NCI-H2227 treated with DMSO at 0.1 percent for 48 hours (cell line): ENCODE measurements around the gene HLX.

Experiments used
- DNase-seq: peaks from one replicate; lab custom pipeline; 2025; lab: John Stamatoyannopoulos, UW

Gene HLX

DNA sequence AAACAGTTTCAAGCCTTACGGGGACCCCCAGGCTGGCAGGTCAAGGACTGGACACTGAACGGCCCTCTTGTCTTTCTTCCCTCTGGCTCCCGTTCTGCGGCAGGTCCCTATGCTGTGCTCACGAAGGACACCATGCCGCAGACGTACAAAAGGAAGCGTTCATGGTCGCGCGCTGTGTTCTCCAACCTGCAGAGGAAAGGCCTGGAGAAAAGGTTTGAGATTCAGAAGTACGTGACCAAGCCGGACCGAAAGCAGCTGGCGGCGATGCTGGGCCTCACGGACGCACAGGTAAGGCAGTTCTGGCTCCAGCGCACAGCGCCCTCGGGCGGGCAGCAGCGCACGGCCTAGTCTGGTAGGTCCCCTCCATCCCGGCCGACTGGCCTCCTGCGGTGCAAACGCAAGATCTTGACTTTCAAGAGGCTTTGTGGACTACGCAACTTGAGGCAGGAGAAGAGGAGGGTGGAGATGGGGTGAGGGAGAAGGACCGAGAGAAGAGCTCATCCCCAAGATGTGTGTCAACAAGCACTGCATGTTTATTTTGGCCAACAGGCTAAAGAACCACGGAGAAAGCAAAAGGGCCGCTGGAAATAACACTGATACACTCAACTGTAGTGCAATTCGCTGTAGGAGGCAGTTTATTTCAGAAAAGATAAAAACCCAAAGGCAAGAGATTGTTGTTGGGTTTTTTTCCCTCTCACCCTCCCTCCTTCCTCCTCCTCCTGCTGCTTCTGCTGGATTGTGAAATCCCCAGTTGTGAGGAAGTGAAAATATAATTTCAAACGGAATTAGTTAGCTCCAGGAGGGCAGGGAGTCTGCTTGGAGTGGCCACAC, 3.0 kb downstream of the HLX start:
- no peak for DNase-seq

DNA sequence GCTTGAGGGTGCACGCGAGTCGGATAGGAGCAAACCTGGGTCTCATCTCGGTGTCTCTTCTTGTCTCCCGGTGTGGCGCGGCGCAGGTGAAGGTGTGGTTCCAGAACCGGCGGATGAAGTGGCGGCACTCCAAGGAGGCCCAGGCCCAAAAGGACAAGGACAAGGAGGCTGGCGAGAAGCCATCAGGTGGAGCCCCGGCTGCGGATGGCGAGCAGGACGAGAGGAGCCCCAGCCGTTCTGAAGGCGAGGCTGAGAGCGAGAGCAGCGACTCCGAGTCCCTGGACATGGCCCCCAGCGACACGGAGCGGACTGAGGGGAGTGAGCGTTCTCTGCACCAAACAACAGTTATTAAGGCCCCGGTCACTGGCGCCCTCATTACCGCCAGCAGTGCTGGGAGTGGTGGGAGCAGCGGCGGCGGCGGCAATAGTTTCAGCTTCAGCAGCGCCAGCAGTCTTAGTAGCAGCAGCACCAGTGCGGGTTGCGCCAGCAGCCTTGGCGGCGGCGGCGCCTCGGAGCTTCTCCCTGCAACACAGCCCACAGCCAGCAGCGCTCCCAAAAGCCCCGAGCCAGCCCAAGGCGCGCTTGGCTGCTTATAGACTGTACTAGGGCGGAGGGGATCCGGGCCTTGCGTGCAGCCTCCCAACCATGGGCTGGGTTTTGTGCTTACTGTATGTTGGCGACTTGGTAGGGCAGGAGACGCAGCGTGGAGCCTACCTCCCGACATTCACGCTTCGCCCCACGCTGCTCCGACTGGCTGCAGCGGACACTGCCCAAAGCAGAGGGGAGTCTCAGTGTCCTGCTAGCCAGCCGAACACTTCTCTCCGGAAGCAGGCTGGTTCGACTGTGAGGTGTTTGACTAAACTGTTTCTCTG, 5.1 kb downstream of the HLX start:
- DNase-seq: no peak

DNA sequence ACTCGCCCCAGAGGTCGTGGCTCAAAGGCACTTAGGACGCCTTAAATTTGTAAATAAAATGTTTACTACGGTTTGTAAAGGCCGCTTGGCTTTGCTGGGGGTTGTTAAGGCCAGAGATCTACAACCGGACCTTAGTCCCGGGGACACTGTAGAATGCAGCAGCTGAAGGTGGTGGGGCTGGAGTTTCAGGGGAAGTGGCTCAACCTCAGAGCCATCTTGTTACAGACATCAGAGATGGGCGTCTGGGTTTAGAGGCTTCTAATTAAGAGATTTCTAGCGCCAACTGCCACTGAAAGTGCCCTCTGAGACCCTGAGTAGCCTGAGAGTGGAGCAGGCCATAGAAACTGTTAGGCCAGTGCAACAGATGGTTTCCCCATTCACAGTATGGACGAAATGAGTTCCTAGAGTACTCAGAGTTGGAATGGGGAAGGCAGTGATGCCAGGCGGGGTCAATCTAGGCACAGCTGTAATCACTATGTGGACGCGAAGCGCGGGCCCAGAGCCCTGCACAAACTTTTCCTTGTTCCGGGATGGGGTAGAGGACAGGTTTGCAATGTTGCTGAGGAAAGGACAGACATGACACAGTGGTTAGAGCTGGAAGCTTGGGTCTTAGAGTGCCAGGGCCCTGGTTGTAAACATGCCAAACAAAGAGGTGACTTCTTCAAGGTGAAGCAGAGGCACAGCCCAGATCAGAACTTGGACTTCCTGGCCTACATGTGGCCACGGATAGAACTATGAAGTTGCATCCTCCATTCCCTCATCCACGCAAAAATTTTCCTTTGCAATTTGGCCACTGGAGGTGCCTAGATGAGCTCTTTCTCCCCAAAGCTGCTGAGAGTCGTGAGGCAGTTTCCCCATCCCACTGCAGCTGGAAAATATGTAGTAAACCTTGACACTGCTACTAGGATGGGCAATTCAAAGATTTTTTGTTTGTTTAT, 6.0 kb downstream of the HLX start:
- DNase-seq: no peak

DNA sequence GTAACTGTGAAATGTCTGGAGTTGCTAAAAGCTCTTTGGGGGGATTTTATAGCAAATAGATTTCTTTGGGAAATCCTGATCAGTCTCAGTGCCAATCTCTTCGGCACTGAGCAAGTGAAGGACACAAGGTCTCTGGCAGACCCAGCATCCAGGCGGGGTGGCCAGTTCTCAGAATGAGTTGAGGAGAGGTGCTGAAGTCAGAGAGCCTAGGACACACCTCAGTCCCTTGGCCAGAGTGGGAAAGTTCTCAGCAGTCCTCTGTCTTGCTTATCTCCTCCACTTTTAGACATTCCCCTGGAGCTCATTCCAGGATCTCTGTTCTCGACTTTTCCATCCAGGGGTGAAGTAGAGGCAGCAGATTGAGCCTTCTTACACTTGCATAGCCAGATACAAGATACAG, 6.7 kb downstream of the HLX start:
- no peak for DNase-seq

DNA sequence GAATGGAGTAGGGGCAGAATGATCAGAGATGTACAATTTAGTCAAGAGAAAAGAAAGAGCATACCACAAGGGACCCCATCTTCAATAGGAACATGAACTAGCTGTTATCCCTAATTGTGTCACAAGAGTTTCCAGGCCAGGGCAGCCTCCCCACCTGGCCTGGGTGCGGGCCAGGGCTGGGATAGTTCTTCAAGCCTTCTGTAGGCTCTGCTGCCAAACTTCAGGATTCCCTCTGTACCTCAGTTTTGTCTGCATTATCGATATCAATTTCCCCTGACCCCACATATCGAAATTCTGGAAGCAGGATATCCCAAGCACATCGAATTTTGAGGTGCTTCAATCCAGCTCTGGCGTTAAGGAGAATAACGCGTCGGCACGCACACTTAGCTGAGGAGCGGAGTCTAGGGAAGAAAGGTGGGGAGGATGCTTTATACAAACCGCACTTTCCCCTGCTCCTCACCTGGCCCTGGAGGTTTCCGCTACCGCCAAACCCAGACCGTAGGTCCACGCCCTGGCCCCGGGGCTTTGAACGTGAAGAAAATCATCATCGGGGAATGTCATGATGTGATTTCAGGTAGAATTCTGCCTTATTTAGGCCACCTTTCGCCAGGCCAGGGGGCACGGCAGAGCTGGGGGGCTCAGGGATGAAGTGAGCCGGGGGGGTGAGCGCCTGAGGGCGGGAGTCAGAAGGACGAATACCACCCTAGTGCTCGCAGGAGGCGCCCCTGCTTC, 7.4 kb downstream of the HLX start:
- DNase-seq: no peak

DNA sequence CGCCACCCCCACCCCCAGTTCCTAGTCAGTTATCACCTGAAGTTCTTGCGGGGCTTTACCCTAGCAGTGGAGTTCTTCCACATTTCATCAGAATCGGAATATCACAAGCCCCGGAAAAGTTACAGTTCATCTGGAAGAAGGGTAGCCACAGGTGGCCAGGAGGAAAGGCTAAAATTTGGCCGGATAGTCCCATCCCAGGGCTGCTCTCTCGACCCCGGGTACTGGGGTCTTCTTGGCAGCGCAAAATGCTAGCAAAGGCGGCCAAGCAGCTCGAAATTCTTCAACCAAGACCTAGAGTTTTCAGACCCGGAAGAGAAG, 7.9 kb downstream of the HLX start:
- no peak for DNase-seq

DNA sequence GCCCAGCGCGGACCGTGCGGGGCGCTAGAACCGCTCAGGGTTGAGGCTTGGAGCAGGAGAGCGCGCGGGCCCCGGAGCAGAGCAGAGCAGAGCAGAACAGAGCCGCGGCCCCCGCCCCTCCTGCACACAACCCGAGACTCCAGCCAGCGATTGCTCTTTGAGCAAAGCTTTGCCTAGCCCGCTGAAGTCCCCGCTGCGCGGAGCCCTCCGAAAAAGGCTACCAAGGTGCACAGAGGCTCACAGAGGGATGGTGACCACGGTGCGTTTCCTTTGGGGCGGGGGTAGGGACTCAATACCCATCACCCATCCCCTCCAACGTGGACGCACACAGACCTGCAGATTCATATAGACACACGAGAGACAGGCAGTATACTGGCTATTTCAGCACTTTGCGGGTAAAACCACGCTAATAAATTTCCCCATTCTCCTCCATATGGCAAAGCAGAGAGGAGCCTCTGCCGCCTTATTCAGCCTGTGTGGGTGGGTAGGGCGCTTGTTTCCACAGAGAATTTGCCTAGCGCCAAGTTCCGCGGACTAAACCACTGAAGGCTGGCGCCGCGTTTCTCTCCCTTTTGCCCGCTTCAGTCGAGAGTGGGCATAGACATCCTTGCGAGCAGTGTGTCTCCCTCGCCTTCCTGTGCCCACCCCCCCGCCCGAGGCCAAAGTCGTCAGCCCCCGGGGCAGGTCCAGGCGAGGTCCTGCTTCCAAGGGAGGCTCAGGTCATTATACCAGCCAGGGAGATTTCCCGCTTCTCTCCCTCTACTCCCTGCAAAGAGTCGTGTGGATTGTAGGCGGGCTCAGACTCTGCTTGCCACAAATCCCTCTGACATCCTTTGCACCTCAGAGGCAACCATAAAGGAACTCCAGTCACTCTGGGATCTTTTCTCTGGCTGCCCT, 8.5 kb downstream of the HLX start:
- DNase-seq: no peak

DNA sequence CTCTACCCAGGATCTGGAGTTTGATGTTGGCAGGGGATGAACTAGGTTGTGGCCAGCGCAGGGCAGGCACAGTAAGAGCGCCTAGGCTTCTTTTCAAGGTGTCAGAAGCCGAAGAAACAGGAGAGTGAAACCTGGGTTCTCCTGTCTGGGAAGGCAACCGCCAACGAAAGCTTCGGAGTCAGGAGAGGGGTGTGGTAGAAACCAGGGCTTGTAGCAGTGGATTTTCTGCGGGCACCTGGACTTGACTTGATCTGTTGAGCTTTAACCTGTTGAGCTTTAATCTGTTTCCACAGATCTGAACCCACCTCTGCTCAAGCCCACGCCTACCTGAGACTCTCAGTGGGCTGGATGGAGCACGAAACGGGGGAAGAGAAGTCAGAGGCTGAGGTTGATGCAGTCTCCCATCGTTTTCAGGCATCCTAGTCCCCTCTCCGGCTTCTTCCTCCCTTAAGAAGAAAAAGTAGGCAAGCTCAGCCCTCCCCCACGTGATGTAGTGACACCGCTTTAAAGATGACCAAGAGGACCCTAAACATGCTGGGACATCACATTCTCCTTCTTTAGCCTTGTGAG, 9.3 kb downstream of the HLX start:
- DNase-seq: no peak

DNA sequence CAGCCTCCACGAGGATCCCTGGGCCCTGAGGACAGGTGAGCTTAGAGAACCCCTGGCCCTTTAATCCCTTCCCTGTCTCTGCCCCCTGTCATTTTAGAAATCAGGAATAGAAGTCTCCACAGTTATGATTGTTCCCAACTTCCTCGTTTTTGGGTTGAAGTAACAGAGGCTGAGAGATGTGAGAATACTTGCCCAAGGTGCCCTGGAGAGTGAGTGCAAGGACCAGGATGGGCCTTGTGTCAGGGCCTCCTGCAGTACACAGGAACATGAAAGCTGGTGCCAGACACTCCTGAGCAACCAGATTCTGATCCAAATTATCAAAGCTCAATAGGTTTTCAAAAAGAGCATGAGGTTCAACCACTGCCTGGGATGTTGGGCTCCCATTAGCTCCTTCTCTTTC, 10.1 kb downstream of the HLX start:
- DNase-seq: no peak

DNA sequence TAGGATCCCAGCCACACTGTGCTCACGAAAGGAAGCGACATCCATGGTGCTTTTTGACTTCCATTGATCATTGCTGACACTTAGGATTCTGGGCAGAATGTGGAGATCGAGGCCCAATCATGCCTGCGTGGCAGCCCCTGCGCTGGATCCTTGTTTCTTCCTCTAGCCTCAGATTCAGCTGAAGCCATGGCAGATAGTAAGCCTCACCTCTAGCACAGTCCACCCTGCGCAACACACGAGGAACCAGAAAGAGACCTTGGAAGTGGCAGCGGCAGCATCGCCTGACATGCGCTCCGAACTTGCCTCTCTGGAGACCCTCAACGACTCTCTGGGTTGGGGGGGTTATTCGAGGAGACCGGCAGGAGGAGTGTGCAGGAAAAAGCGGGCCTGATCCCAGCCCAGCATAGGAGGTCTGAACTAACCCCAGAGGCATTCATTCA, 10.6 kb downstream of the HLX start:
- DNase-seq: no peak

DNA sequence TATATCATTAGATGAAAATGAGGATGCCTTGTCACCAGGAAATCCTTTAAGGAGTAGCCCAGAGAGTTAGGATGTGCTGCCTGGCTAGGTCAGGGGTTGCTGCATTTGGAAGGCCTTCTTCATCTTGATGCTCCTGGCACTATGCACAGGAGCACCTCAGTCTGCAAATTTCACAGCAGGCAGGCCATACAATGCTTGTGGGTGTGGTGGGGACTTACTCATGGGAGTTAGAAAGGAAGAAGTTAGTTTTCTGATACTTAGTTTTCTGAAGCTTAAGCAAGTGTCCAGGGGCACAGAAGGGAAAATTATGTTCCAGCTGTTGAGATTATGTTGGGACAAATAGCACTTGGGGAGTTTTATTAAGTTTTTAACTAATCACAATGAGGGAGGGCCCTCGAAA, 11.4 kb downstream of the HLX start:
- no peak for DNase-seq

DNA sequence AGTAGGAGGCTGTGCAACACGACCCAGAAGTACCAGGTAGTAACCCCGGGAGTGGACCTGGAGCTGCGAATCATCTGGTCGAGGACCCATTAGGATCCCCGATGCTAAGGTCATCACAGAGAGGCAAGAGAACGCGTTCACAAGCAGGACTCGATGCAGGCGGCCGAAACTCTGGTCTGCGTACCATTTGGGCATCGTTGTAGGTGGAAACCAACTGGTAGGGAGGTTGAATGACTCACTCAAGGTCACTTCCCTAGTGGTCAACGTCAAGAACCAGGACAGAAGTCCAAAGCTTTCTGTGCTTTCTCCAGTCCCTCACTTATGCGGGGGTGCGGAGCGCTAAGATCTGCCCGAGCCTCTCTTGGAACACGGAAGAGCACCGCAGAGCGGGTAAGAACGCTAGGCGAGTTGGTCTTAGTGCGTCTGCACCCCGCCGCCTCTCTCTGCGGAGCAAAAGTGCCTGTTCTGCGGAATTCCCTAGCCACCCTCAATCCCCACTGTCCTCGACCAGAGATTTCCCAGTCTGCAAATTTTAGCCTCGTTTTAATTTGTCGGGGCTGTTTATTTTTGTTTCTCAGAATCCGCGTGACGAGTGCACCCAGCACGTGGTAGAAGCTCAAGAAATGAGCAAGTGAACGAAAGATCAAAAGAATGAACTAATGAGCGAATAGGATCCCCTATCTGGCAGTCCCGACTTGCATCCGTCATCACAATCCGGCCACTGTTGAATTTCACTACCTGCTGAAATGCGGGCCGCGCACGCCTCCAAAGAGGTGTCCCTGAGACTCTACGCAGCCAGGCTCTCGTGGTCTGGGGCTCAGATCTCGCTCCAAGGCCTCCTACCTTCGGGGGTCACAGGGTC, 12.2 kb downstream of the HLX start:
- DNase-seq: no peak

DNA sequence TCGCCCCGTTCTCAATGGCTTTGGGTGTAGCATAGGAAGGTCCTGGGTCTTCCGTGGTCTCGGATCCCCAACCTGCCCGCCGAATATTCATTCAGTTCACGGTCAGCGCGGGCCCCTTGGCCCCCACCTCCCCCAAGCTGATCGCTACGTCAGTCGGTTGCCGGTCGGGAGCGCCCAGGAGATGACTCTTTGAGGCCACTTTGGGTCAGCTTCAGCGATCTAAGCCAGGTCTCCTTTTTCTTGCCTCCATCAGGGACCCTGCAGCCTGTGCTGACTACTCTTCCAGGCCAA, 12.8 kb downstream of the HLX start:
- no peak for DNase-seq

DNA sequence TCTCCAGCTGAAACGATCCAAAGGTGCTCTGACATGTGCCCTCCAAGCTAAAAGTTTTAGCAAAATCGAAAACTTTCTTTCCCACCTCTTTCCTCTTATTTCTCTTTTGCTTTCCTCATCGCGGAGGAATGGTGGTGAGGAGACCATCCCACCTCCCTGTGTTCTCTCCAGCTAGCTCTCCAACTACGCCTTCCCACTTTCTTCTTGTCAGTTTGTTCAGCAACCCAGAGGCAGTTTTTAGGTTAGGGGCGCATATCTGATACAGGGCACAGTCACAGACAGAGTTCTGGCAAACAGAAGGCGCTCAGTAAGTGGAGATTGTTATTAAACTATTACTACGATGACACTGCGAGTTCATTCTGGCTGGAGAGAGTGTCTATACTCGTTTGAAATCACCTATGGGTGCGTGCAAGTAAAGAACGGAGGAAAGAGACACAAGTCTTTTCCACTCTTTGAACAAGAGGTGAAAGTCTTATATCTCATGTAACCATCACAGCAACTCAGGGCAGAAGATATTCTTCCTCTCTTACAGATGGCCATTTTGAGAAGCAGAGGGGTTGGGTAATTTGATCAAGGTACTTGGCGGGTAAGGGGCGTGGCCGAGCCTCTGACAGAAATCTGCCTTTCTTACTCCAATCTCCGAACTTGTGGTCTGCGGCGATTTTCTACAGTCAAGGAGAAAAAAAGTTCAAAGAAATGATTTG, 13.9 kb downstream of the HLX start:
- DNase-seq: no peak

DNA sequence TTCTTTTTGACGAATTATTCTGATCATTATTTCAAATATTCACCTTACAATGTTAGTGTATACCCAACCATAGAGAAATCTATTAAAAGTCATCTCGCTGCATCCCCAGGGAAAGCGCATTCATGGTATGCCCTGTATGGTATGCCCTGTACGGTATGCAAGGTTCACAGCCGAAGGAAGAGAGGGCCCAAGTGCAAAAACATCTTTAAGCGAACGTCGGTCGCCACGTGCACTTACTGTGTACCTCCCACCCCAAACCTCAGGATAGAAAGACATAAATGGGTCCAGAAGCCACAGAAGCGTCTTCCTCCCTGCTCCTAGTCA, 14.4 kb downstream of the HLX start:
- no peak for DNase-seq

DNA sequence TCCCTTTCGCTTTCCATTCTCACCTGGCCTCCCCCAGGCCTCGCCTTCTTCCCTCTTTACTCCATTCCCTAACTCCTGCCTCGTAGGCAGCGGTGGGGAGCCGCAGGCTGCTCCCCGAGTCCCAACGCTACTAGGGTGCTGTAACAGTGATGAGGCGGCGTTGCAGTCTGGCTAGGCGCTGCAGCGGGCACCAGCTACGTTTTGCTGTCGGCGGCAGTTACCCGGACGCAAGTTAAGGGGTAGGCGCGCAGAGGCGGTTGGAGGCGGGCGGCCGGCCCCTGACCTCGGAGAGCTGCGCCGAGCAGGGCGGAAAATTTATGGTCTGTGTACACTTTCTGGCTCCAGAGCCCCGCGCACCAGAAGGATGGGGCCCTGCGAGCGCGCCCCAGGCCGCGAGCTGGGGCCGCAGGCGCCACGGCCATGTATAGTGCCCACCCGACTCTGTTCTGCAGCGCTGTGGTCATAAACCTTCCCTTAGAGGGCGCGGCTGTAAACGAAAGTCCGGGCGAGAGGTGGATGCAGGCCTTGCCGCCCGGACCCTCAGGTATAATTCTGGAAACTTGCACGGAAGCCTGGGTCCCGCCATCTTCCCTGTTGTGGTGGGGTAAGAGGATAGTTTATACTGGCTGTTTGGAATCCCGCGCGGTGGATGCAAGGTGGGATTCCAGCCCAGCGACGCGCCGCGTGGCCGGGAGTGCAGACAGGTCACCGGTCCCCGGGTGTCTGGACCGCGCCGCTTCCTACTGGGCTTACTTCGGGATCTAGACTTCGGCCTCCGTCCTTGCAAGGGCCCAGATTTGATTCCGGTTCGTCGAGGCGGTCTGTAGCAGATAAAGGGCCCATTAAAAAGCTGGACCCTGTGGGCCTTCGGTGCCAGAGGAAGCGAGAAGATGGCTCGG, 15.0 kb downstream of the HLX start:
- no peak for DNase-seq

DNA sequence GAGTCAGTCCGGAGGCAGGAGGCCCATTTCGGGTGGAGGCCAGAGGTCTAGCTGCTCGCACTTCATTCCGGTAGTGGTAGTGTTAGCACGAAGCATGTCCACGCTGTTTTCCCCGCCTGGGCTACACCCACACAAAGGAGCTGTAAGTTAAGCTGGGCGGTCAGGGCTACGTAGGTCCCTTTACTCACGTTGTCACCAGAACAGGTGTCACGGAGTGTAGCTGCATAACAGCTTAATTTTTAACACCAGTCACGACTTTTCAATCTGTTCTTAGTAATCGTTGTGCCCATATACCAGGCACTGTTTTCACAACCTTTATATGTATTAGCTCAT, 15.6 kb downstream of the HLX start:
- no peak for DNase-seq

DNA sequence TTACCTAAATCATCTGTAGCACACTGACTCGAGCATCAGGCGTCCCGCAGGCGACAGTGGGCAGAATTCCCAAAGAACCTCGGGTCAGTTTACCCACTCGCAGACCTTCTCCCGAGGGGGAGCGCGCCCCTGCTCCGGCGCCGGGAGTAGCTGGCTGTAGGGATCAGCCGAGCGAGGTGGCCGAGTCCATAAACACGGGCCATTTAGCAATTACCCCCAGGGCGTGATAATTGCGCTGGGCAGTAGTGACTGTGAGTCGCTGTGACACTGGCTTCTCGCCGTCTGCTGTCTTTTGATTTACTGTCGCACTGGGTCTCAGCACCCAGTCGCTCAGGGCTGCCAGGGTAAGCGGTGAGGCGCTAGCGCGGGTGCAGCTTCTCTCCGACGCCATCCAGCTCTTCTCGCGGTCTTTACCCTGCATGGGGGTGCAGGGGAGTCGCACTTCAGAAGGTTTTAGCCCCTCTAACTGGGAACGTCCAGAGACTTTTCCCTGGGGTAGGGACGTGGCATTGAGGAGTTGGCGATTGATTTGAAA, 16.2 kb downstream of the HLX start:
- DNase-seq: no peak
